CD14-positive monocyte (primary cell): ENCODE measurements around the gene SMARCB1. TPM values are rescaled to one million over a fixed set of nuclear protein-coding genes. Genes with fewer than 3 reads are reported as not detected.

Experiments
- DNase-seq, 3 donors: peaks; one replicate each; pipeline ENCODE4 v3.0.0-alpha.2; 2011 to 2022
- H2AFZ ChIP-seq: 2 replicates; pipeline ENCODE4 v1.6.0; 2012; ENCODE audit warnings: mild to moderate bottlenecking, low read depth, low read length, inconsistent platforms; ENCODE audit not compliant: insufficient read depth, poor library complexity, severe bottlenecking
- H3K27ac ChIP-seq, 2 donors: 1 replicate in 1 of 2; 2 replicates in 1 of 2; pipeline ENCODE4 v1.5.1; 2012 to 2013; ENCODE audit warnings: low read length in 2 of 2, control low read depth in 1 of 2, inconsistent platforms in 1 of 2, low read depth in 1 of 2, mild to moderate bottlenecking in 1 of 2
- H3K27me3 ChIP-seq, 2 donors: one replicate each; pipeline versions ENCODE4 v1.6.0 to v1.6.1; 2011 to 2013; ENCODE audit warnings: low read length in 2 of 2; ENCODE audit not compliant: control insufficient read depth in 2 of 2, insufficient read depth in 2 of 2
- H3K36me3 ChIP-seq, 2 donors: replicated peaks in 1 of 2; 1 replicate in 1 of 2; 2 replicates in 1 of 2; pipeline versions ENCODE4 v1.5.1 to v1.6.1; 2012 to 2013; ENCODE audit warnings: low read length in 2 of 2, control low read depth in 1 of 2, inconsistent platforms in 1 of 2, mild to moderate bottlenecking in 1 of 2; ENCODE audit not compliant: insufficient read depth in 2 of 2, control insufficient read depth in 1 of 2
- H3K4me1 ChIP-seq, 2 donors: 1 replicate in 1 of 2; 2 replicates in 1 of 2; pipeline versions ENCODE4 v1.5.1 to v1.6.1; 2012 to 2013; ENCODE audit warnings: low read length in 2 of 2, control low read depth in 1 of 2, inconsistent platforms in 1 of 2, mild to moderate bottlenecking in 1 of 2, moderate library complexity in 1 of 2; ENCODE audit not compliant: insufficient read depth in 2 of 2, control insufficient read depth in 1 of 2
- H3K4me2 ChIP-seq: replicated peaks from 2 replicates; pipeline ENCODE3; 2012; ENCODE audit warnings: low read length, moderate library complexity, mild to moderate bottlenecking; ENCODE audit not compliant: poor library complexity, severe bottlenecking; ENCODE audit errors: extremely low read depth
- H3K4me3 ChIP-seq, 3 experiments: fragments of 200-600 bp in 1 of 3; sonication (generic) in 1 of 3; replicated peaks in 1 of 3; 1 replicate in 2 of 3; 2 replicates in 1 of 3; pipeline ENCODE4 v1.5.1; 2011 to 2013; ENCODE audit warnings: low read length in 3 of 3, mild to moderate bottlenecking in 3 of 3, control low read depth in 2 of 3, low read depth in 2 of 3, inconsistent platforms in 1 of 3, moderate library complexity in 1 of 3
- H3K79me2 ChIP-seq: 2 replicates; pipeline ENCODE4 v1.6.0; 2012; ENCODE audit warnings: mild to moderate bottlenecking, control low read depth, inconsistent platforms, low read length, moderate library complexity; ENCODE audit not compliant: insufficient read depth
- H3K9ac ChIP-seq: 2 replicates; pipeline ENCODE4 v1.6.0; 2017; ENCODE audit warnings: low read length, mild to moderate bottlenecking; ENCODE audit not compliant: insufficient read depth, poor library complexity, severe bottlenecking
- H3K9me3 ChIP-seq, 2 donors: replicated peaks in 1 of 2; 1 replicate in 1 of 2; 2 replicates in 1 of 2; pipeline versions ENCODE4 v1.5.1 to v1.6.1; 2012 to 2013; ENCODE audit warnings: low read length in 2 of 2, control low read depth in 1 of 2; ENCODE audit not compliant: control insufficient read depth in 1 of 2, insufficient read depth in 1 of 2
- H4K20me1 ChIP-seq: 2 replicates; pipeline ENCODE4 v1.6.0; 2012; ENCODE audit warnings: mild to moderate bottlenecking, low read length, control low read depth, moderate library complexity; ENCODE audit not compliant: insufficient read depth
- H3K27ac Mint-ChIP-seq, 7 donors: one replicate each; pipeline ENCODE4 v1.8.0; 2020; ENCODE audit warnings: mild to moderate bottlenecking in 7 of 7, mixed read lengths in 7 of 7, moderate library complexity in 6 of 7, inconsistent platforms in 2 of 7
- H3K27me3 Mint-ChIP-seq, 3 donors: one replicate each; pipeline ENCODE4 v1.8.0; 2021 to 2022; ENCODE audit warnings: low read depth in 3 of 3, mild to moderate bottlenecking in 3 of 3, mixed read lengths in 3 of 3, moderate library complexity in 3 of 3, inconsistent platforms in 1 of 3
- H3K36me3 Mint-ChIP-seq, 2 donors: one replicate each; pipeline ENCODE4 v1.8.0; 2020; ENCODE audit warnings: mixed read lengths in 2 of 2, inconsistent platforms in 1 of 2, mild to moderate bottlenecking in 1 of 2
- H3K4me1 Mint-ChIP-seq: one replicate; pipeline ENCODE4 v1.8.0; 2020; ENCODE audit warnings: mild to moderate bottlenecking, mixed read lengths
- H3K4me3 Mint-ChIP-seq, 2 donors: one replicate each; pipeline ENCODE4 v1.8.0; 2020; ENCODE audit warnings: mild to moderate bottlenecking in 2 of 2, mixed read lengths in 2 of 2, moderate library complexity in 1 of 2
- H3K9me3 Mint-ChIP-seq, 7 donors: one replicate each; pipeline ENCODE4 v1.8.0; 2020 to 2022; ENCODE audit warnings: mixed read lengths in 7 of 7, mild to moderate bottlenecking in 6 of 7, moderate library complexity in 6 of 7, inconsistent platforms in 2 of 7
- CTCF ChIP-seq: fragments of 200-600 bp; IDR thresholded peaks from one replicate; pipeline ENCODE4 v1.8.0; 2022; ENCODE audit warnings: antibody characterized with exemption, mild to moderate bottlenecking
- WGBS: methylation state at CpG from one replicate; pipeline ENCODE4 v1.1.5; 2013; ENCODE audit warnings: missing lambda C conversion rate; ENCODE audit not compliant: insufficient coverage; 5-methylcytosine and 5-hydroxymethylcytosine counted together
- intact Hi-C, 2 donors: fragments of 100-400 bp; cut with micrococcal nuclease; formaldehyde crosslinking; loops; one replicate each; pipeline versions ENCODE4 v1.15.0 to v1.15.1; 2023
- polyA plus RNA-seq, 3 donors: library from polyadenylated mRNA; depleted of rRNA in 1 of 3; unstranded in 2 of 3; stranded (reverse) in 1 of 3; fragments of 300-500 nt in 2 of 3; fragments of >200 nt in 1 of 3; fragmentation: Illumina TruSeq in 2 of 3; gene quantifications; 1 replicate in 2 of 3; 2 replicates in 1 of 3; pipeline ENCODE4 v1.2.3, GENCODE V29; 2012 to 2021

SMARCB1 gene
- polyA plus RNA-seq, 3 donors: 30.3 to 71.8 (median 31.5) TPM

GRCh38 chr22:23804781-23805291, 18.1 kb downstream of the SMARCB1 start:
- no peaks in the 10 kb centered on the region for H3K9me3 Mint-ChIP-seq
- H2AFZ ChIP-seq: no peak overlapping the region
- WGBS: 93% methylated on average over 9 of the region's 12 CpGs
- H3K36me3 Mint-ChIP-seq: peaks cover 69 to 99% of the 10 kb centered on the region in 2 donors
- H3K27me3 ChIP-seq: no peaks in the 10 kb centered on the region
- H3K27ac ChIP-seq: no peak overlapping the region
- H3K4me3 Mint-ChIP-seq: no peak overlapping the region
- peaks cover 0 to 2% (median 0%) of the 10 kb centered on the region in 3 donors for H3K27me3 Mint-ChIP-seq
- no peak overlapping the region for H3K4me2 ChIP-seq
- no peaks in the 10 kb centered on the region for H3K79me2 ChIP-seq
- no peaks in the 10 kb centered on the region for H3K4me1 ChIP-seq
- H3K9me3 ChIP-seq: no peaks in the 10 kb centered on the region
- intact Hi-C loops: no loop called here
- DNase-seq: no peak
- H3K4me1 Mint-ChIP-seq: no peaks in the 10 kb centered on the region
- H3K27ac Mint-ChIP-seq: peak overlapping the region in 1 of 7 donors; percentile 57
- H3K36me3 ChIP-seq: peaks cover 77 to 85% of the 10 kb centered on the region in 2 donors
- no peaks in the 10 kb centered on the region for H4K20me1 ChIP-seq
- no peak overlapping the region for H3K4me3 ChIP-seq
- no peak overlapping the region for H3K9ac ChIP-seq
- TF ChIP-seq CTCF: no peak

- H3K27me3 ChIP-seq: no peaks in the 10 kb centered on the region
- no peak for DNase-seq
- no peak overlapping the region for H3K4me3 ChIP-seq
- H3K27me3 Mint-ChIP-seq: peaks cover 0 to 2% (median 0%) of the 10 kb centered on the region in 3 donors
- WGBS: no CpG with 5 or more reads among the region's 1 CpG
- no peak overlapping the region for H3K27ac Mint-ChIP-seq
- H3K79me2 ChIP-seq: no peaks in the 10 kb centered on the region
- H3K4me3 Mint-ChIP-seq: no peak overlapping the region
- H4K20me1 ChIP-seq: no peaks in the 10 kb centered on the region
- H3K9me3 Mint-ChIP-seq: no peaks in the 10 kb centered on the region
- intact Hi-C loops: no loop called here
- H3K36me3 ChIP-seq: peaks cover 73 to 81% of the 10 kb centered on the region in 2 donors
- H3K9me3 ChIP-seq: no peaks in the 10 kb centered on the region
- H3K9ac ChIP-seq: no peak overlapping the region
- H3K36me3 Mint-ChIP-seq: peaks cover 66 to 97% of the 10 kb centered on the region in 2 donors
- H3K4me2 ChIP-seq: no peak overlapping the region
- H2AFZ ChIP-seq: no peak overlapping the region
- no peaks in the 10 kb centered on the region for H3K4me1 Mint-ChIP-seq
- H3K27ac ChIP-seq: no peak overlapping the region
- no peak for TF ChIP-seq CTCF
- H3K4me1 ChIP-seq: no peaks in the 10 kb centered on the region
These were observed 20.1 kb downstream of the SMARCB1 start for GRCh38 chr22:23806837-23807236.
